Nephron progenitor cell (in vitro differentiated cells): ENCODE results near the gene TWIST1.

Experiments
- DNase-seq: peaks from one replicate; pipeline ENCODE4 v3.0.0; 2021
- H3K27ac Mint-ChIP-seq: 2 replicates; pipeline ENCODE4 v1.8.0; 2021; ENCODE audit warnings: mild to moderate bottlenecking, moderate library complexity, mixed read lengths
- H3K27me3 Mint-ChIP-seq: 2 replicates; pipeline ENCODE4 v1.8.0; 2021; ENCODE audit warnings: mild to moderate bottlenecking, low read depth, mixed read lengths; ENCODE audit not compliant: poor library complexity
- H3K36me3 Mint-ChIP-seq: 2 replicates; pipeline ENCODE4 v1.8.0; 2021; ENCODE audit warnings: low read depth, mixed read lengths
- H3K4me1 Mint-ChIP-seq: 2 replicates; pipeline ENCODE4 v1.8.0; 2021; ENCODE audit warnings: mixed read lengths
- H3K4me3 Mint-ChIP-seq: 2 replicates; pipeline ENCODE4 v1.8.0; 2021; ENCODE audit warnings: mild to moderate bottlenecking, moderate library complexity, mixed read lengths
- H3K9me3 Mint-ChIP-seq: 2 replicates; pipeline ENCODE4 v1.8.0; 2021; ENCODE audit warnings: mild to moderate bottlenecking, moderate library complexity, mixed read lengths
- TF ChIP-seq, protein P1 (sequence below): fragments of 200-600 bp; sonication (generic); IDR thresholded peaks from 2 replicates; pipeline ENCODE4 v1.5.0; 2021; ENCODE audit warnings: antibody characterized with exemption

The TWIST1 gene

DNA sequence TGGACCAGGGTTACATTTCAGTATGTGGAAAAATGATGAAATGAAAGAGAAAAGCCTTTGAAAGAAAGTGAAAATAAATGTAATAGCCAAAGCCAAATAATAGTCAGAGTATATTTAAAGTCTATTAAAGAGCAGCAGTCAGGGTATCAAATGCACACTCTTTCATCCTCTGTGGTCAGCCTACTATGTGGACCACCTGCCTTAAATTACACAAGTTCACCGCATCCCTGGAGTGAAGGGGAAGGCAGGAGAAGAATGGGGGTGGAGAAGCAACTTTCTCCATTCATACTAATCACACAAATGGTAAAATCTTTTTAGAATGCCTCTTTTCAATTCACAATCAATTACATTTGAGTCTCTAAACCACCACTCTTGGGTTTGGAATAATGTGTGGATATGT, 16.0 kb downstream of the TWIST1 start:
- H3K9me3 Mint-ChIP-seq = no peaks in the 10 kb centered on the region
- H3K27me3 Mint-ChIP-seq = peaks cover 37% of the 10 kb centered on the region

DNA sequence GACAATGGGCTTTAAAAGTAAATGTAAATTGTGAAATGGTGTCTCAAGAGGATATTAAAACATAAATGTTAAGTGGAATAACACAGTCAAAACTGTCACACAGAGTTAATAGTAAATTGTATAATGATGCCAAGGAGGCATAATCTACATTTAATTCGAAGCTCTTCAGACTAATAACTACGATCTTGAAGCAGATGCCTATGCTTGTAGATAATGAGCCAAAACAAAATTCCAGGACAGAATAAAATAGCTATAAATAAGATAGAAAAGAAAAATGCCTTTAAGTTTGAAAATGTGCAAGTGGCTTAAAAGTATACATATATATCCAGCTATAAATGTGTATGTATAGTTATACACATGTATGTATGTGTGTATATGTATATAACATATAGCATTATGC, 17.5 kb downstream of the TWIST1 start:
- H3K36me3 Mint-ChIP-seq = no peaks in the 10 kb centered on the region
- no peak for DNase-seq
- H3K27me3 Mint-ChIP-seq = peaks cover 22% of the 10 kb centered on the region
- H3K9me3 Mint-ChIP-seq = no peaks in the 10 kb centered on the region
- TF ChIP-seq, protein P1, sequence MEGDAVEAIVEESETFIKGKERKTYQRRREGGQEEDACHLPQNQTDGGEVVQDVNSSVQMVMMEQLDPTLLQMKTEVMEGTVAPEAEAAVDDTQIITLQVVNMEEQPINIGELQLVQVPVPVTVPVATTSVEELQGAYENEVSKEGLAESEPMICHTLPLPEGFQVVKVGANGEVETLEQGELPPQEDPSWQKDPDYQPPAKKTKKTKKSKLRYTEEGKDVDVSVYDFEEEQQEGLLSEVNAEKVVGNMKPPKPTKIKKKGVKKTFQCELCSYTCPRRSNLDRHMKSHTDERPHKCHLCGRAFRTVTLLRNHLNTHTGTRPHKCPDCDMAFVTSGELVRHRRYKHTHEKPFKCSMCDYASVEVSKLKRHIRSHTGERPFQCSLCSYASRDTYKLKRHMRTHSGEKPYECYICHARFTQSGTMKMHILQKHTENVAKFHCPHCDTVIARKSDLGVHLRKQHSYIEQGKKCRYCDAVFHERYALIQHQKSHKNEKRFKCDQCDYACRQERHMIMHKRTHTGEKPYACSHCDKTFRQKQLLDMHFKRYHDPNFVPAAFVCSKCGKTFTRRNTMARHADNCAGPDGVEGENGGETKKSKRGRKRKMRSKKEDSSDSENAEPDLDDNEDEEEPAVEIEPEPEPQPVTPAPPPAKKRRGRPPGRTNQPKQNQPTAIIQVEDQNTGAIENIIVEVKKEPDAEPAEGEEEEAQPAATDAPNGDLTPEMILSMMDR = no peak
- H3K4me1 Mint-ChIP-seq = no peaks in the 10 kb centered on the region
- no peak overlapping the region for H3K27ac Mint-ChIP-seq
- H3K4me3 Mint-ChIP-seq = no peak overlapping the region

More for the DNA sequence above, 16.0 kb downstream of the TWIST1 start:
- Mint-ChIP-seq H3K27ac (no peak overlapping the region), H3K36me3 (no peaks in the 10 kb centered on the region), H3K4me1 (peaks cover 11% of the 10 kb centered on the region), H3K4me3 (no peak overlapping the region)
- TF ChIP-seq, protein P1 = no peak
- no peak for DNase-seq

DNA sequence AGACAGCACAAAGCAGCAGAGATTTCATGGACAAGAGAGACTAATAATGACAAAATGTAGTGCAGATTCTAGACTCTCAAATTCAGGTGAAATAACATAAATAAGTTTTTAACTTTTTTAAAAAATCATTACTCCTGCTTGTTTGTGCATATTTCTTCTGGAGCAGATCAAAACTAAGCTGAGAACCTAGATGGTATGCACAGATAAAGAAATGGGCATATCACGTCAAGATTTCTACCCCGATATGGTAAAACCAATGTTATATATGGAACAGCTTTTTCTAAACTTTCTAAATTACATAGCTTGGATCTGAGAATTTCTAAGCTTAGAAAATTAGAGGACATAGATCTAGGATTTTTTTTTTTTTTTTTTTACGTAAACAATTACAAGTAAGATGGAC, 18.2 kb downstream of the TWIST1 start:
- no peaks in the 10 kb centered on the region for H3K36me3 Mint-ChIP-seq
- H3K4me1 Mint-ChIP-seq = no peaks in the 10 kb centered on the region
- H3K4me3 Mint-ChIP-seq = no peak overlapping the region
- H3K9me3 Mint-ChIP-seq = no peaks in the 10 kb centered on the region
- no peak overlapping the region for H3K27ac Mint-ChIP-seq
- TF ChIP-seq, protein P1 = no peak
- peaks cover 14% of the 10 kb centered on the region for H3K27me3 Mint-ChIP-seq
- no peak for DNase-seq

DNA sequence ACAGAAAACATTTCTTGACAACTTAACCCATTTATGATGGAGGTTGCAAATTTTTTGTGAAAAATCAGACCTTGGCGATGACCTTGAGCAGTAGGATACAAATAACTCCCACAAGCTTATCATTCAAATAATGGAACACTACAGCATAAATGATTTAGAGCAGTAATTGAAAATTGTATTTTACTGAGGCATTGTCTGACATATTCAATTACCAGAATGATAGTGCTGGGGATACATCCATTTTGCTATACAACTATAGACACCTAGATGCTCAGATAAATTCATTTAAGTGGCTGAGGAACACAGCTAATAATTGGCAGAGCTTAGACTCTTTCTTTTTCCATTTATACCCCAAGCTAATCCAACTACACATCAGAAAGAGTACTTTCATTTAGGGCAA, 18.9 kb downstream of the TWIST1 start:
- no peak for DNase-seq
- Mint-ChIP-seq H3K27me3 (peaks cover 8% of the 10 kb centered on the region), H3K4me3 (no peak overlapping the region), H3K4me1 (no peaks in the 10 kb centered on the region), H3K36me3 (no peaks in the 10 kb centered on the region), H3K9me3 (no peaks in the 10 kb centered on the region), H3K27ac (no peak overlapping the region)
- TF ChIP-seq, protein P1 = no peak

DNA sequence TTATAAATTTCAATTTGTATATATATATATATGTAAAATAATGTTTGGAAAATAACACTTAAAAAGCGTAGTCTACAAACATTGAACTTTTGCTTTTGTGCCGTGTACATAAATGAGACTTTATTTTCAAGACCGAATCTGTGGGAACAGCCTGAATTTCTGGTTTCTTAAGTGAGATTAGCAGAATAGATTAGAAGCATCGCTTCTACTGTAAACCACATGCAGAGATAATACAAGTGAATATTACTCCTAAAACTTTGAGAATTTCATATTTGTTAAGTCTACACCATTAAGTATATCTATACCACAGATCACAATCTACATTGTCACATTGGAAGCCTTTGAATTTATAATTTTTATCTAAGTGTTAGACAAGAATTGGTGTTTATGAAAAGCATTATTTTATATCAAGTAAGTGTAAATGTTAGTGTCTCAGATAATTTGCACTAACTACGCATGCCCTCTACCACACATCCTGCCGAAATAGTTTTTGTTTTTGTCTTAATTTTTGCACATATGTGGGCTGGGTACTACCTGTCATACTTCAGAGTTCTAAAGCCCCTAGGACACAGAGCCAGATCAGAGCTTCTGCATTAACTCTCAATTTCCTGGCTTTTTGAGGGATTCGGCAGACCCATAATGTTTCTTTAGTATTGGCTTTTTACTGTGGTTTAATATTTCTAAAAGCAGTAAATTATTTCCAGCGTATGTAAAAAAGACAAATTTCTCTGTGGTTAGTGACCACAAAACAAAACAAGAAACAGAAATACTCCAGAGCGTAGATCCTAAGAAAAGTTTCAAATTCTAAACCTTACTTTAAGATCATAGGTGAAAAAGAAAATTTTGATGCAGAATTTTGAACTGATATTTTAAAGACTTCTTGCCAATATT, 20.0 kb downstream of the TWIST1 start:
- Mint-ChIP-seq H3K4me1 (no peaks in the 10 kb centered on the region), H3K27ac (no peak overlapping the region), H3K9me3 (no peaks in the 10 kb centered on the region), H3K27me3 (peaks cover 2% of the 10 kb centered on the region), H3K36me3 (no peaks in the 10 kb centered on the region), H3K4me3 (no peak overlapping the region)
- TF ChIP-seq, protein P1 = no peak
- no peak for DNase-seq

GRCh38 chr7:19095353-19095860, 22.0 kb downstream of the TWIST1 start:
- Mint-ChIP-seq H3K9me3 (no peaks in the 10 kb centered on the region), H3K4me1 (no peaks in the 10 kb centered on the region), H3K36me3 (no peaks in the 10 kb centered on the region), H3K4me3 (no peak overlapping the region), H3K27ac (no peak overlapping the region), H3K27me3 (no peaks in the 10 kb centered on the region)
- TF ChIP-seq, protein P1 = no peak
- no peak for DNase-seq
